22Rv1 (cell line): ENCODE measurements around the gene CAMK1D.

Experiments
- CTCF ChIP-seq: fragments of 450-650 bp; IDR thresholded peaks from 2 replicates; pipeline ENCODE4 v1.5.1; 2017; ENCODE audit warnings: mild to moderate bottlenecking
- ZFX ChIP-seq: fragments of 450-650 bp; IDR thresholded peaks from 2 replicates; pipeline ENCODE4 v1.6.1; 2017; ENCODE audit warnings: antibody characterized with exemption, borderline replicate concordance

GRCh38 chr10:12394241-12395033 is 45.1 kb downstream of the CAMK1D start:
- TF ChIP-seq CTCF (no peak), ZFX (no peak)
